CD4-positive, alpha-beta T cell treated with Interleukin-12 subunit alpha and Interleukin-12 subunit beta, for 1 hour (primary cell): ENCODE data around the gene WWOX.
"Not testable (repeated sequence)": the region's sequence is repeated elsewhere in the genome, so short reads cannot be mapped to it uniquely, and the experiment has no call there.

Source experiments
- DNase-seq: peaks from one replicate; pipeline ENCODE4 v3.0.0-alpha.2; 2020

Gene WWOX

DNA sequence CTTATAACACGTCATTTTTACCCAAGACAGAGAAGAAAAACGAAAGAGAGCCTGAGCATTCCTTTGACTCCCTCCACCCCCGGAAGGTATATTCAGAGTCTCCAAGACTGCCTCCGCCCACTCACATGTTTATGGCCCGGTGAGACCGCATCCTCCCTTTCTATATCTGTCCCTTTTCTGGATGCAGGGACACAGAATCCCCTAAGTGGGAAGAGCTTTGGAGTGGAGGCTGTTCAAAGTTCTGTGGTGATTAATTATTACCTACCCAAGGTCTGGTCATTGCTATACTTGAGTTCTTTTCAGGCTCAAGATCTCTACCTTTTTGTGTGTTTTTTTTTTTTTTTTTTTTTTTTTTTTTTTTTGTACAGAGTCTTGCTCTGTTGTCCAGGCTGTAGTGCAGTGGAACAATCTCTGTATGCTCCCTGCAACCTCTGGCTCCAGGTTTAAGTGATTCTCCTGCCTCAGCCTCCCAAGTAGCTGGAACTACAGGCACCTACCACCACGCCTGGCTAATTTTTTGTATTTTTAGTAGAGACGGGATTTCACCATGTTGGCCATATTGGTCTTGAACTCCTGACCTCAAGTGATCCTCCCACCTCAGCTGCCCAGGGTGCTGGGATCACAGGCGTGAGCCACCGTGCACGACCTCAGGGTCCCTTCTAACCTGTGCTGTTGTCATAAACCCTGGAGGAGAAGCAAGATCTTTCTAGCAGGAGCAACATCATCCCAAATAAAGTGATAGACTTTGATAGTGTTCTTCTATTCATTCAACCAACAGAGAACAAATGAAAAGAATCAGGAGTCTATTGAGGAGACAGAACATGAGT lies 407.1 kb downstream of the WWOX start:
- no peak for DNase-seq

DNA sequence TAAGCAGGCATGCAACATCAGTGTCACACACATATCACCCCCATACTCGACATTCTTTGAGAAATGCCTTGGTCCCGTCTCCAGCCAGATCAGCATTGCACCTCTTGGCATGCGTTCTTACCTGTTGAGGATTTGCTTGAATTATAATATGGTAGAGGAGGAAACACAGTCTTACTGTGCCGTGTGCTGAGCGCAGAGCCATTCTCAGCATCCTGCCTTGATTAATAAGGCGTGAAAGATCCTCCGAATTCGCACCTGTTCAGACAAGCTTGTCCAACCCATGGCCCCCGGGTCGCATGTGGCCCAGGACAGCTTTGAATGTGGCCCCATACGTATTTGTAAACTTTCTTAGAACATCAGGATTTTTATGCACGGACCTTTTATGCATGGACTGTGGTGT lies 408.1 kb downstream of the WWOX start:
- DNase-seq = no peak

DNA sequence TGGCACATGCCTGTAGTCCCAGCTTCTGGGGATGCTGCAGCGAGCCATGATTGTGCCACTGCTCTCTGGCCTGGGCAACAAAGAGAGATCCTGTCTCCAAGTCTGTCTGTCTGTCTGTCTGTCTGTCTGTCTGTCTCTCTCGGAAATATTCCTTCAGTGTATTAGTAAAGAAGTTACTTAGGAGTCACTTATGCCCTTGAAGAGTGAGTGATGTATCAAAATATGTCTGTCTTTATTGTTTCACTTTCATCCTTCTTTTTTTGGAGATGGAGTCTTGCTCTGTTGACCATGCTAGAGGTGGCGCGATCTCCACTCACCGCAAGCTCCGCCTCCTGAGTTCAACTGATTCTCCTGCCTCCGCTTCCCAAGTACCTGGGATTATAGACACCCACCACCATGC lies 410.5 kb downstream of the WWOX start:
- DNase-seq = no peak

DNA sequence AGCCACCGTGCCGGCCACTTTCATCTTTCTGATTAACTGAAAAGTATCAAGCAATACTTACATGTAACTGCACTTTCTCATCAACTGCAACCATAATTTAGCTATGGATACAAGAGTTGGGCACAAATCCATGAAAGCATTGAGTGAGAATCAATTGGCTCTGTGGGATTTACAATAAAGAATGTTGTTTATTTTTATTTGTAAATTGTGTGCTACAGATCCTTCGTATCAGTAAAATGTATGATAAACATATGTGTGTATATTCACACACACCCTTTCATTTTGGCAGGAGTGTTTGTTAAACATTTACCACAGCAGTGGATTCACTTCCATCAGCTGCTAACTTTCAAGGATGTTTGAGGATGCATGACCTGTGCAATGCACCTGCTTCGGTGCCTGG lies 411.0 kb downstream of the WWOX start:
- no peak for DNase-seq

DNA sequence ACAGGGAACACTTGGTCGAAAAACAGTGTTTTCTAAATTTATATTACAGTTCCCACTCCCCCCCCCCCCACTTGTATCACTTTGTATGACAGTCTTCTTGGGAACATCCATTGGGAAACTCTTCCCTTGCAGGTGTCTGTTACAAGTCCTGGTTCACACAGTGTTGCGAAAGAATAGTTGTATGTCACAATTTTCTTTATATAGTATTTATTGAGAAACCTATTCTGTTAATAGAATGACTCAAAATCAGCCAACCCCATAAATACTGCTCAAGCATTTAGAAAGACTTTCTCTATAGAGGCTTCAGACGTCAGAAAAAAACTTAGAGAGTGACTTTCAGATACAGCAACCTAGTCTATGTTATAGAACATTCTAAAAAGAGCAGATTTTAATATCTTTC lies 414.4 kb downstream of the WWOX start:
- DNase-seq = no peak

DNA sequence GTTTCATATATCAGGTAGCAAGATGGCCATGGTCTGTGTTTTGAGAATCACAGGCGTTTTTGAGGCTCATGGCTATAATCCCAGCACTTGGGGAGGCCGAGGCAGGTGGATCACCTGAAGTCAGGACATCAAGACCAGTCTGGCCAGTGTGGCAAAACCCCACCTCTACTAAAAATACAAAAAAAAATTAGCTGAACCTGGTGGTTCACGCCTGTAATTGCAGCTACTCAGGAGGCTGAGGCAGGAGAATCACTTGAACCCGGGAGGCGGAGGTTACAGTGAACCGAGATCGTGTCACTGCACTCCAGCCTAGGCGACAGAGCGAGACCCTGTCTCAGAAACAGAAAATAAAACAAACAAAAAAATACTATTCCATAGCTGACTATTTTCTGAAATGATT lies 415.4 kb downstream of the WWOX start:
- not testable (repeated sequence) for DNase-seq

DNA sequence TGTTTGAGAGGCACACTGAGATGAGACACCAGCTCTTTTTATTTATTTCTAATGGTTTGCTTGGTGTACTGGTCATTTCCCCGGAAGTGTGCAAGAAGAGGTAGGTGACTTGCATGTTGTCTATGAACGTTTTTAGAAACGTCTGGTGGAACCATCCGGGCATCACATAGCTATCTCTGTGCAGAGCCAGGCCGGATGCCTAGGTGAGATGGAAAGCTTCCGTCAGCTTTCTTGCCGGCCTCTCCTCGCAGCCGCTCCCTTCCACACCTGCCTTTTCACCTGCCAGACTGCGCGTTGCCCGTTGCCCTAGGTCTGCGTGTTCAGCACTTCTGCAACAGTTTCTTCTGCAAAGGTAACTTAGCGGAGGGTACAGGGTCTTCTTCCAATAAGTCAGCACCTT lies 416.0 kb downstream of the WWOX start:
- no peak for DNase-seq

DNA sequence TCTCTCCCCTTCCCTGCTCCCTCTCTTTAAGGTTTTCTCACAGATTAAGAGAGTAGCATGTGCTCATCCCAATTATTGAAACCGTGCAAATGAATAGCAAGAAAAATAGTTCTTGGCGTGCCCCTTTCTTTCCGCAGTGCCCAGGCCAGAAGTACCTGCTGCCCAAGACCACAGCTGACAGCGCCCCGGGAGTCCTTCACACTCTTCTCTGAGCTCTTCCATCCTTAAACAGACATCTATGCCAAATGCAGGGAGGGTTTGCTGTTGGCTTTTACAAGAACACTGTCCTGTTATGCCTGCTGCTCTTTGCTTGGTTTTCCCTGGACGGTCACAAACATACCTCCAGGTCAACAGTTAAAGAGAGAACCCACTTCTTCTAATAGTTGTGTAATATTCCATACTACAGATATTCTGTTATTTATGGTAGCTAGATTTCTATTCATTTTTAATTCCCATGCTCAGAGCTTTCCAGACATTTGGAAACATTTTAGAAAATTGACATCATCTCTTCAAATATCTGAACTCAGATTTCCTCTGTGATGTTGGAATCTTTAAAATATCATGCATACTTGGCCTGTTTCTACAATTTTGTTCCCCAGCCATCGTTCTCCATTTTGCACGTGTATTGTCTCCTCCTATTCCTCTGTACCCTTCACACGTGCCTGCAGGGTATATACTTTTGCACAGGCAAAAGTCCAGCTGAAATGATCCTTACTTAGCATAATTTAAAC lies 416.7 kb downstream of the WWOX start:
- no peak for DNase-seq

DNA sequence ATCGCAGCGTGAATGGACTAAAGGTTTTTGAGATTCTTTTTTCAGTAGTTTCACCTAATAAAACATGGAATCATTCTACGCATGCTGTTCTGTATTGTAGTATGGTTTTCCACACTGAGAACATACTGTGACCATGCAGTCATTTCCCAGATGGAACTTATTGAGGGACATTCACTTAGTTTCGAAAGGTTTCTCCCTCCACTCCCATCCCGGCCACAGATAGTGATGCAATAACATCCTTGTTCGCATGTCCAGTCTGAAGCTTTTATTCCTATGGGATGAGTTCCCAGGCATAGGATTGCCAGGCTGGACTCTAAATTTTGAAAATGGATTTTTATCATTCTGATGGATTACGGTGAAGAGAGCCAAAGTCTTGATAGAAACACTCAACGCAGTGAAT lies 420.4 kb downstream of the WWOX start:
- no peak for DNase-seq

DNA sequence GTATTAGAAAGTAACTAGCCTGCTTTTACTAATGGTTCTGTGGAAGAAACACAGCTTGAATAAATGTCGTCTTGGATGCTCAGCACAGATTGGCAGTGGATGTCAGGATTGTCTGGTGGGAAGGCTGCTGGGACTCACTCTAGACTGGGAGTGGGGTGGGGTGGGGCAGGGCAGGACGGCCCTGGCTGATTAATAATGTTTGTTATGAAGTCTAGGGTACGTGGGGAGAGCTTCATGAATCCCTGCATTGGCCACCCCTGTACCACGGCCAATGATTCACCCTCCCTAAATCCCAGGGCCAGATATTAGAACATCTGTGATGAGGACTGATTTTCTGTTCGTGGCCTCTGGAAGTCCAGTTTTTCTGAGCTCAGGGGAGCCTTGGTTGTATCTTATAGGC lies 421.0 kb downstream of the WWOX start:
- no peak for DNase-seq

DNA sequence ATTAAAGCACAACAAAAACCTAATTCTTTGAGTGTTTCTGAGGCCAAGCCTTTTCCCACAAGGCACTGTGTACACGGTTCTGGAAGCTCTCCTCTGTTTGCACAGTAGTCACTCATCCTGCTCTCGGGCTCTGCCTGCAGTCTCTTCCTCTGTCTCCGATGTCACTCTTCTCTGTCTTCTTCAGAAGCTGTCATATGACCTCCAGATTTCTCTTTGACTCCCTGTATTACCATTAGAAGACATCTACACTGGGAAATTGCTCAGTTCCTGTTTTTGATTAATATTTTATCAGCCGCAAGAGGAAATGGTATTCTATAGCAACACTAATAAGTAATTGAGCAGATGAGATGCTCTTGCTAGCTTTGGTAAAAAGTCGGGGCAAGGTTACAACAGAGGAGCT lies 422.9 kb downstream of the WWOX start:
- no peak for DNase-seq

DNA sequence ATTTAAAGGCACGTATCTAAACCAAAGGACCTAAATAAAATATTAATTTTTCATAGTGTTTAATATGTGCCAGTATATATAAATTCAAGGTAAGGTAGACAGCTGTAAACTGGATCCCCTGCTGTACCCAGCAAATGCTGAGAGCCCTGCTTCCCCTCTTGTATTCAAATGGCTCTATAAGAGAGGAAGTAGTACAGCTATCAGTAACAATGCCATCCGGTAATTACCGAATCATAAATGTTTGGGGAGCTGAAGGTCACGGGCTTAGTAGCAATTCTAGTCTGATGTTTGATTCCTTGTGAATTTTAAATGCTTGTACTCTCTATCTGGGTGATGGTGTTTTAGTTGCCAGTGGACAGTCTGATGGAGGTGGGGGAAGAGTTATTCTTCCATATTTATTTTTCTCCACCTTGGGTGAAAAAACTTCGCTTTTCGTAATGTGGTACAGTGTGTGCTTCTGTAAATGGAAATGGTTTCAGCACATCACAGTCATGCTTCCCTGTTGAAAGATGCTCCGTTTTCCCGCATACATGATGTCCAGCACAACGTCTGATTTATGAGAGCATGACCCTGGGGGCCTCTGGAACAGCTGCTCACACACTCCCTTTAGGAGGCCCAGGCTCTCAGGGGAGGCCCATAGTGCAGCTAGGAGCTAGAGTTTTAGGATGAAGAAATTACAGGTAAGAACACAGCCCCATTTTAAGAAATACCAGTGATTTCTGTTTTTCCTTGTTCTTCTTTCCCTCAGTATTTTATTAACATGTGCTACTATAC lies 423.9 kb downstream of the WWOX start:
- no peak for DNase-seq

DNA sequence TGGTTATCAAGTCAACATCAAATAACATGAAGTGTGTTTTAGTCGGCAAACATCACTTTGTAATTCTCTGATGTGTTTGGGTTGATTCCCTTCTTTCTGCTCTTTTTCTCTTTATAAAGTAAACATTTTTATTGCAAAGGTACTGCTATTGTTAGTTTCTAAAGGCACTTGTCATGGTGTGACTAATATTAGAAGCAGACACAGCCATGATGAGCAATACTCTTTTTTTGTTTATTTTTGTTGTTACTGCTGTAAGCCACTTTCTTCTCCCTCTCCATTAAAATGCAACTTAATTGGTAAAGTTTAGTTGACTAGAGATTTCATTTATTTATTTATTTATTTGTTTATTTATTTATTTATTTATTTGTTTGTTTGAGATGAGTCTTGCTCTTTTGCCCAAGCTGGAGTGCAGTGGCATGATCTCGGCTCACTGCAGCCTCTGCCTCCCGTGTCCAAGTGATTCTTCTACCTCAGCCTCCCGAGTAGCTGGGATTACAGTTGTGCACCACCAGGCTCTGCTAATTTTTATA lies 424.7 kb downstream of the WWOX start:
- no peak for DNase-seq

DNA sequence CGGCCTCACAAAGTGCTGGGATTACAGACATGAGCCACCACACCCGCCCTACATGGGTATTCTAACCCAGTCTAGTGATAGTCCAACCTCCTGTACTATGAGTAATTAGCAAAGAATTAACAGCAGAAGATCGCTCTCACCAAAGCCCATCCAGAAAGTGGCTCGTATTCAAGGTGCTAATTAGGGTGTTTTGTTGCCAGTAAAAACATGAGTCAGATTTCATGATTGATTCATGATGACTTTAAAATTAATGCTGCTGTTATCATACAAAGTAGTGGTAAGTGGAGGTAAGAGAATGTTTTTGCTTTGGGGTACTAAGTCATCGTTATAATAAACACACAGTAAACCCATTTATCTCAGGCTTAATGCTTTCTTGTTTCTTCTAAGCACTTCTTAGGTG lies 428.8 kb downstream of the WWOX start:
- no peak for DNase-seq

DNA sequence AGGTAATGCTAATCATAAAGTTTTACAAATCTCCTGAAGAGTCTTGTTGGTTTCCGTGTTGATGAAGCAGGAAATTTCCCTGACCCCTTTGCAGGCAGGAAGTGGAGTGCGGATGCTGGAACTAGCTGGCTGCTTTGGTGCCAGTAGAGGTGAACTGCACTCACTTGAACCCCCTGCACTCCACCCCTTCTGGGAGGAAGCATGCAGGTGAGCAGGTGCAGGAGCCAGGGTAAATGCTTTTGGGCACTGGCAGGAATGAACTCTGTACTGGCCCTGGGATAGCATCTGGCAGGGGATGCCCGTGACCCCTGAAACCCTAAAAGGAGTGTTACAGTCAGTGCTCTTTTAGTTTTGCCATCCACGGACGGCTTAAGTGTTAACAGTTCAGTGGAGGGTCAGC lies 430.4 kb downstream of the WWOX start:
- no peak for DNase-seq

DNA sequence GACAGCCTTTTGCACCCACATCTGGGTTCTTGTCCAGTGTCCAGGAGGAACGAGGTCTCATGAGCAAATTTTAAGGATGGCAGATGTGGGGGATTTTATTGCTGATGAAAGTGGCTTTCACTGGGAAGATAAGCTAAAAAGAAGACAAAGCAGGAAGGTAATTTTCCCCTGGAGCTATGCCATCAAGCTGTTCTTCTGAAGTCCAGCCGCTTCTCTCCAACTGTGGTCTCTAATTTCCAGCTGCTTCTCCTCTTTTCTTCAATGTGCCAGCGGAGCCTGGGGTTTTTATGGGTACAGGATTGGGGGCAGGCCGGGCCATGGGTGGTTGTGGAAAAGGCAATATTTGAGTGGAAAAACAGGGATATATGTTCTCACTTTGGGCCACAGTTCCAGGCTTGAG lies 430.8 kb downstream of the WWOX start:
- no peak for DNase-seq

DNA sequence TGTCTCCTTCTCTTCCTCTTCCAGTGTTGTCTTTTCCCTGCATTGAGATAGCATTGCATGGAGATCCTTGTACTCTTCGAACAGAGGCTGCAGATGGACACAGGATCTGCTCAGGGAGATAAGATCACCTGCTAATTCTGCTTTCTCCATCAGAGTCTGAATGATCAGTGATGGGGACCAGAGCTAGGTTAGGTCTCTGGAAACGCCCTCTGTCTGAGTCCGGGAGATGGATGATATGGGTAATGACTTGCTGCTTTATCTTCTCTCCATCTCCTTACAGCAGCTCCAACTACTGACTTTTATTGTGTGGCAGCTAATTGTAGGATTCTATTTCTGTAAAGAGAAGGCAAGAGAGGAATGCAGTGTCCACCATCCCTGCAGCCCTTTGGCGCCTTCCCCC lies 435.6 kb downstream of the WWOX start:
- no peak for DNase-seq

DNA sequence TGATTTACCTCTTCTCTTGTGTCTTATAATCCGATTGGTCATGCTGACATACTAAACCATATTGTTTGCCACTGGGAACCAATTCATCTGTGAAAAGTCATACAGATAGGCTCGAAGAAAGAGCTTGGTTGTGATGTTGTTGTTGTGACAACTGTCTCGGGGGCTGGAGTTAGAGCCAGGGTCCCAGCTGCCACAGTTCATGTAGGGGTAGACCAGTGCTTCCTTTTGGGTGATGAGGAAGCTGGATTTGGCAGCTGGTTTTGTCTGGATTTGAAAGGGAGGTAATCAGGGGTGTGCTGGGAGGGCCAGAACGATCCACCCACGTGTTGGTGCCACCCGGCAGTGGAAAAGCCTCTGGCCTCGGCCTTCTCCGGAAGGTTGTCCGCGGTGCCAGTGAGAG lies 438.1 kb downstream of the WWOX start:
- DNase-seq = no peak

DNA sequence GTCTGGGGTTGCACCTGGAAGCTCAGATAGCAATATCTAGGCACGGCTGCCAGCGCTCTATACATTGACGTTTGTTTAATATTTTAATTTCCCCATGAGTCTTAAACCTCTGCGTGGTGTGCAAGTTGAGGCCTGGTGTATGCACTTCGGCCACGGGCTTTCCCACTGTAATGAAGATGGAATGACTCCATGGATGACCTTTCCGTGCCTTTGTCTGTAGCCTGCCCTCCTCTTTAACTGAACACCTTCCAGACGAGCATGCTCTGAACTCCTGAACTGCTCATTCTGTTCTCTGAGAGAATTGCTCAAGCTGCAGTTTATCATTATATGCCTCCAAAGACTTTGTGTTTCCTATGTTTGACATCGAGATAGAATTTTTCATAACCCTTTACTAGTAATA lies 438.8 kb downstream of the WWOX start:
- DNase-seq = no peak

DNA sequence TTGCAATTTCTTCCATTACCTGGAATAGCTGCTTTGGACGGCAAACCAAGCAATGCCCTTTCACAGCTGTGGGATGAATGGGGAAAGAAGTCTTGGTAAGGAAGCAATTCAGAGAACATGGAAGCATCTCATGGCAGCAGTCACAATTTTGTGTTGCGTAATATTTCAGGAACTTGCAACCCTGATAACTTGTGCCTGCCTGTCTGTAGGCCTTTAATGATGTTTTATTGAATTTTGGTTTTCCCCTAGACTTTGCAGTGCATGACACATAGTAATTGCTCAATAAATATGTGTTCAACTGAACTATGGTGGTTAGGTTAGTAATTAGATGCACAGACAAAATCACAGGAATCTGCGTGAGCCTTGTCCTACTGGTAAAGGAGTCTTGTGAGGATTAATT lies 439.5 kb downstream of the WWOX start:
- DNase-seq = no peak

DNA sequence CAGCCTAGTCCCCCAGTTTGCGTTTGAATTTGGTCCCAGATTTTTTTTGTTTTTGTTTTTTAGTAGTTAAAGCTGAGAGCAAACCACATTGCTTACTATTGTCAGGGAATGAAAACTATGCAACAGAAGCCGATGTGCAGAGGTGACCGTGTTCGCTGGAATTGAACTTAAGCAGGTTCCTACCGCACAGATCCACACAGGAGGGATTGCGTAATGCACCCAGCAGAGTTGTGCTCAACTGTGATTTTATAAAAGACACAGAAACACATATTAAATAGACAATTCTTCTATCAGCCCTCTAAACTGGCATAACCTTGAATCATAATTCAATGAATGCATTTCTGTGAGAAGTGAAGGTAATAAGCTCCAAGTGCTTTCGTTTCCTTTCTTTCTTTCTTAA lies 443.0 kb downstream of the WWOX start:
- no peak for DNase-seq

DNA sequence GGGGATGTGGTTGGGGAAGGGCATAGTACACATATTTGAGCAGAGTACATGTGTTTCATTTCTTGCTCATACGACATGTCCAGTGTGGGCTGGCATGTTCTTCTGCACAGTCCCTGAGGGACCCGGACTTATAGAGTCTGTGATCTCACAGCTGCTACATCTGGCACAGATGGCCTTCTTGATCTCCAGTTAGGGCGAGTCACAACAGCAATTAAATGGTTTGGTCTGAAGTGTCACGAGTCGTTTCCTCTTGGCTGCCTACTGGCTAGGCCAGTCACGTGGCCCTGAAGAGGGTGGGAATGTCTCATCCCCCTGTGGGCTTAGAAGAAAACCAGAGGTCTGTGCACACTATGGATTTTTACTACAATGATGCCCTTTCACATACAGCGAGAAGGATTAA lies 443.6 kb downstream of the WWOX start:
- no peak for DNase-seq

DNA sequence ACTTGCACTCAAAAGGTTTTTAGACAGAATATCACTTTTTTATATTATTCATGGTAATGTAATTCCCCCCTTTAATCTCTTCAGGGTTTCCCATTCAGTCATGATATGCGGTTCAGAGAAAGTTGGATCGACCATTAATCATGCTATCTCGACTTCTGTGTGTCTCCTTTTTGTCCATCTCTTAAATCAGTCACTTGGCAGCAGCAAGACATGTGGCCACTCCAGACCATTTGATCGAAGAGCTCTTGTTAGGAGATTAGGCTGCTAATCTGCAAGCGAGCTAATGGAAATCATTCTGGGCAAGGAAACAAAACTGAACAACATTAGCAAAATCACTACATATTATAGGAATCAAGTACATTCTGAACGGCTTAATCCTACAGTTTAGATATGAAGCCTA lies 449.9 kb downstream of the WWOX start:
- no peak for DNase-seq
